ENCODE measurements around the gene XPO6.

The XPO6 gene

GRCh38 chr16:28191364-28191960 lies 20.3 kb downstream of the XPO6 start:
- H3K4me3 ChIP-seq (replicated peaks; ENCODE audit: low read depth, low read length) = no peak overlapping the region
- no peak for TF ChIP-seq CTCF (IDR thresholded peaks at IDR 0.05; ENCODE audit: low read length, missing control alignments)
- no peak for DNase-seq (ENCODE audit: low read depth)

DNA sequence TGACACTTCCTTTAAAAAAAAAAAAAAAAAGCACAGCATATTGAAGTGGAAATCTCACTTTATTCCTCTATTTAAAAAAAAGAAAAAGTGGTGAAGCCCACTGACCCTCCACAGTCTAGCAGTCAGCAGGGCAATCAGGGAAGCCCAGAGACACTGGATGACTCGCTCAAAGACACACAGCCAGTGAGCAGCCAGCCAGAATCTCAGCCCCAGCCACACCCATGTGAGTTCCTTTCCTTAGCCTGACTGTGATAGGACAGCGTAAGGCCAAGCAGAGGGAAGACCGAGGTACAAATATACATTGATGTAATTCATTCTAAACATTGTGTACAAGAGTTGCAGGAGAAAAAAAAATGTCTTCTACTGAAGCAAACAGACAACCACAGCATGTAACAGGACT lies 22.5 kb downstream of the XPO6 start:
- no peak for TF ChIP-seq CTCF (IDR thresholded peaks at IDR 0.05; ENCODE audit: low read length, missing control alignments)
- DNase-seq (ENCODE audit: low read depth) = no peak
- H3K4me3 ChIP-seq (replicated peaks; ENCODE audit: low read depth, low read length) = no peak overlapping the region

DNA sequence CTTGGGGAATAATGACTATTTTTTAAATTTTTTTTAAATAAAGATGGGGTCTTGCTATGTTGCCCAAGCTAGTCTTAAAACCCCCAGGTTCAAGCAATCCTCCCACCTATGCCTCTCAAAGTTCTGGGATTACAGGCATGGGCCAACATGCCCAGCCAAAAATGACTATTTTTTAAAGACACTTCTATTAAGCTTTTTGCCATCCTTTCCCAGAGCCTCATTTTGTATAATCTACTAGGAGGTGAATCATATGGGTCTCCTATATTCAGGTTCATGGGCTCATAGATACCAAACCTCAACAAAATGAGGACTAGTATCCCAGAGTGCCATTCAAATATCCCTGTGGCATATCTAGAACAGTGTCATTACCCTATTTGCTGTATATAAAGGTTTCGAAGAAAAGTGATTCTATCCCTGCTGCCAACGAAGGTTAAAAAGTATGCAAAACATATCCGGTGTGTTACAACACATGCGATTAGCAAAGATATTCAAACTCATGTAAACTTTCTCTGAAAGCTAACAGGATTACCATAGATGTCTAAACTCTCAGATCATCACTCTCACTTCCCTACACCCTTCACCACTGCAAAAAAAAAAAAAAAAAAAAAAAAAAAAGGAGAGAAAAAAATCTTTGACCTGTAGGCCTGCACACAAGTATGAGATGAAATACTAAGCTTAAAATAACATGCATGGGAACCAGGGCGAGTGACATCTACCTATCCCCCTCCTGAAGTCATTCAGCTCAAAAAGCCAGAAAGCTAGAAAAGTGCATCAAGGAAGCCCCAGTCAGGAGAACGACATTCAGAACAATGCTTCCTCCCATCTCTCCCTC lies 23.5 kb downstream of the XPO6 start:
- TF ChIP-seq CTCF (IDR thresholded peaks at IDR 0.05; ENCODE audit: low read length, missing control alignments) = no peak
- peak; percentile 14 for DNase-seq (ENCODE audit: low read depth)
- H3K4me3 ChIP-seq (replicated peaks; ENCODE audit: low read depth, low read length) = no peak overlapping the region

DNA sequence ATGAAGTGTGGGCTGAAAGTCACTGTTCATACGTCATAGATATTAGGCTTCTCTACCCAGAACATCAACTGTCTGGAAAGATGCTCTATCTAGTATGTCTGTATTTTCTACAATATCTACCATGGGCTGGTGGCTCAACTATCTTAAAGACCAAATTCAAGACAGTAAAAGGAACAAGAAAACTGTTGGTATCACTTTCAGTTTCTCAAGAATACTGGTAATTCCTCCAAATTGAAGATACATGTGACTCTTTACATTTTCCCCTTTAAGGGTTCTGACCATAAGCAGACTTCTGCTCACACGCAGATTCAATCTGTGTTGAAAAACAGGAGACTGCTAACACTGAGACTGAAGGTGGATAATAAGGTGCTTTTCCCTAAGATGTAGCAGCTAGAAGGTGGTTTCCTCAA lies 24.2 kb downstream of the XPO6 start:
- no peak for DNase-seq (ENCODE audit: low read depth)
- H3K4me3 ChIP-seq (replicated peaks; ENCODE audit: low read depth, low read length) = no peak overlapping the region
- TF ChIP-seq CTCF (IDR thresholded peaks at IDR 0.05; ENCODE audit: low read length, missing control alignments) = no peak

GRCh38 chr16:28186752-28187151 lies 25.0 kb downstream of the XPO6 start:
- TF ChIP-seq CTCF (IDR thresholded peaks at IDR 0.05; ENCODE audit: low read length, missing control alignments) = no peak
- DNase-seq (ENCODE audit: low read depth) = no peak
- H3K4me3 ChIP-seq (replicated peaks; ENCODE audit: low read depth, low read length) = no peak overlapping the region

GRCh38 chr16:28185696-28186095 lies 26.1 kb downstream of the XPO6 start:
- no peak for DNase-seq (ENCODE audit: low read depth)
- H3K4me3 ChIP-seq (replicated peaks; ENCODE audit: low read depth, low read length) = no peak overlapping the region
- TF ChIP-seq CTCF (IDR thresholded peaks at IDR 0.05; ENCODE audit: low read length, missing control alignments) = no peak

Measured in fibroblast of pulmonary artery (primary cell).